Bone marrow (tissue), 2 donors: ENCODE results near the gene FAM81A.

Experiments used
- DNase-seq, 2 donors: peaks; one replicate each; lab custom pipeline; 2025; lab: John Stamatoyannopoulos, UW

FAM81A gene

GRCh38 chr15:59543721-59544547 lies 105.9 kb downstream of the FAM81A start:
- DNase-seq = no peak

GRCh38 chr15:59545573-59545972 lies 107.6 kb downstream of the FAM81A start:
- DNase-seq = no peak

- no peak for DNase-seq
Measured at GRCh38 chr15:59548501-59549226, 110.7 kb downstream of the FAM81A start.

DNA sequence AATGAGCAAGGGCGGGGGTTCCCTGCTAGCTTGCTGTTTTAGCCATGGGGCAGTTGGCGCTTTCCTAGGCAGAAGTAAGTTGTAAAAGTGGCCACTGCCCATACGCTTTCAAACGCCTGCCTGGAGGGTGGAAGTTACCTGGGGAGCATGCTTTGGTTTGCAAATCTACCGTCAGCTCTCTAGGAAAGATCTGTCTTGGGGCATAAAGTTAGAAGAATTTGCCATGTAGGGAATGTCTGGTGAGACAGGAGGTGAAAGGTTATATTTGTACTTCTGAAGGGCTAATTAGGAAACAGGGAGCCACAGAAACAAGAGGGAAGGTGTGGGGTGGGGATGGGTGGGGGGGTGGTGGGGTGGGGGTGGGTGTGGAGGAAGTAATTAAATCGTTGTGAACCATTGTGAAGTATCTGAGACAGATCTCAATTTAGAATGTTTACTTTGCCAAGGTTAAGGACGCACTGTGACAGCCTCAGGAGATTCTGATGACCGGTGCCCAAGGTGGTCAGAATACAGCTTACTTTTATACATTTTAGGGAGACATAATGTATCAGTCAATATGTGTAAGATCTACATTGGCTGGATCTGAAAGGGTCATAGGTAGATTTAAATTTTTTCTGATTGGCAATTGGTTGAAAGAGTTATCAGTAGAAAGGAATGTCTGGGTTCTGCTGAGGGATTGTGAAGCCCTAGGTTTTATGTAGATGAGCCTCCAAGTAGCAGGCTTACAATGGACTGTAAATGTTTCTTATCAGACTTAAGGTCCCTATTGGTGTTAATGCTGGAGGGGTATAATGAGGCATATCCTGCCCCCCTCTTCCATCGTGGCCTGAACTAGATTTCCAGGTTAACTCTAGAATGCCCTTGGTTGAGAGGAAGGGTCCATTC lies 111.6 kb downstream of the FAM81A start:
- DNase-seq = no peak

GRCh38 chr15:59550530-59550929 lies 112.5 kb downstream of the FAM81A start:
- no peak for DNase-seq

GRCh38 chr15:59550956-59551355 lies 113.0 kb downstream of the FAM81A start:
- no peak for DNase-seq

GRCh38 chr15:59553879-59554735 lies 116.1 kb downstream of the FAM81A start:
- DNase-seq = no peak

DNA sequence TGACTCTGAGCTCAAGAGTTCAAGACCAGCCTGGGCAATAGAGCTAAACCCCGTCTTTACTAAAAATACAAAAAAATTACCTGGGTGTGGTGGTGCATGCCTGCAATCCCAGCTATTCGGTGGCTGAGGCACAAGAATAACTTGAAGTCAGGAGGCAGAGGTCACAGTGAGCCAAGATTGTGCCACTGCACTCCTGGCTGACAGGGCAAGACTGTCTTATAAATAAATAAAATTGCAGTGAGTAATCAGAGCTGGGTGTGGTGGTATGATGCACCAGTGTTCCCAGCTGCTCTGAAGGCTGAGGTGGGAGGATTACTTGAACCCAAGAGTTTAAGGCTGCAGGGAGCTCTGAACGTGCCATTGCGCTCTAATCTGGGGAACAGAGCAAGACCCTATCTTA lies 117.7 kb downstream of the FAM81A start:
- no peak for DNase-seq

GRCh38 chr15:59556380-59556779 lies 118.4 kb downstream of the FAM81A start:
- no peak for DNase-seq

DNA sequence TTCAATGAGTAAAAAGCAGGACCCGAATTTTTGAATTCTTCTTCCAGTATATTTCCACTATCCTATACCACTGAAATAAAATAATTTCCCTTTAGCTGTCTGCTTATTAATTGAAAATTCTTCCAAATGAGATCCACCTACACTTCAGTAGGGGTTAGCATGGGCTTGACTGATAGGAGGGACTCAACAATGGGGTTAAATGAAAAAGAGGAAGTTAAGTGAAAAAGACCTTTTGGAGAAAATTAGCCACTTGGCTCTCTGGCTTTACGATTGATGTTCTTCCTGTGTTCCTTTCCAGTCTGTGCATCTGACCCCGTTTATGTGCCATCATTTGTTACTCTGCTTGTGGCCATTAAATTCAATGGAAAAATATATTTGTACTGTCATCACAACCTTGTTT lies 119.6 kb downstream of the FAM81A start:
- DNase-seq = peak in 1 of 2 donors; percentile 8

DNA sequence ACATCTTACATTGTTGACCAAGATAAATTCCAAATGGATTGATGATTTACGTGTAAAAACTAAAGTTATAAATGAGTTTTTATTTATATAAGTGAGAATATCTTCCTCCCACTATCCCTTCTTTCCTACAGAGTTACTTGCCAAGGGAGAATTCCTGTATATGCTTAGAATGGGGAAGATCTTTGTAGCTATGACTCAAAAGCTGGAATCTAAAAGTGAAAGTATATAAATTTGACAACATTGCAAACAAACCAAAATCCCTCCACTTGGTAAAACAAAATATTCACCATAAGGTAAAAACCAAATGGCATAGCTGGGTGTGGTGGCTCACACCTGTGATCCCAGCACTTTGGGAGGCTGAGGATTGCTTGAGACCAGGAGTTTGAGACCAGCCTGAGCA lies 120.9 kb downstream of the FAM81A start:
- DNase-seq = no peak

DNA sequence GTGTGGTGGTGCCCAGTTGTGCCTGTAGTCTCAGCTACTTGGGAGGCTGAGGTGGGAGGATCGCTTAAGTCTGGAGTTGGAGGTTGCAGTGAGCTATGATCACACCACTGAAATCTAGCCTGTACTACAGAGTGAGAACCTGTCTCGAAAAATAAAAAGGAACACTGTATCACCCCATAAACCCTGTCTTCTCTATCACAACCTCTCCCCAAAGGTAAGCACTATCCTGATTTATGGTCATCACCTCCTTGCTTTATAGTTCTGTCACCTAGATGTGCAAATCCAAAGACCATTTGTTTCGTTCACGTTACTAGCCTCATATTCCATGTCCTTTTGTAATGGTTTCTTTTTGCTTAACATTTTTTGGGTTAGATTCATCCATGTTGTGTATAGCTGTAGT lies 123.6 kb downstream of the FAM81A start:
- no peak for DNase-seq

GRCh38 chr15:59562448-59563186 lies 124.6 kb downstream of the FAM81A start:
- no peak for DNase-seq

GRCh38 chr15:59565299-59565698 lies 127.3 kb downstream of the FAM81A start:
- no peak for DNase-seq

GRCh38 chr15:59567324-59567723 lies 129.3 kb downstream of the FAM81A start:
- no peak for DNase-seq

DNA sequence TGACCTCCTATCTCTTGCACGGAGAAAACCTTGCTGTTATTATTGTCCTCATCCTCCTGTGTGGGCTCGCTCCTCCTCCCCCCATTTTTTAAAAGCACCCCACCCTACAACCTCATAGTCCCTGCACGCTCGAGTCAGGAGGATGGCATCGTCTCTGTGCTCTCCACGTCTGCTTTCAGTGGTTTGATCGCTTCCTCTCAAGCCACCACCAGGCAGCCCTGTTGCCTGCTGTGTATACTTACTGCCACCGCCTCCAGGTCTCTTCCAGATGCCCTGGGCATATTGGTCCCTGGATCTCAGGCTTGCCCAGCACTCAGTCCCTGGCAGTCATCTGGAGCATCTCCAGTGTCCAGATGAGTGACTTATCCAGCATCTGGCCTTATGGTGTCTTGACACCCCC lies 131.5 kb downstream of the FAM81A start:
- no peak for DNase-seq

DNA sequence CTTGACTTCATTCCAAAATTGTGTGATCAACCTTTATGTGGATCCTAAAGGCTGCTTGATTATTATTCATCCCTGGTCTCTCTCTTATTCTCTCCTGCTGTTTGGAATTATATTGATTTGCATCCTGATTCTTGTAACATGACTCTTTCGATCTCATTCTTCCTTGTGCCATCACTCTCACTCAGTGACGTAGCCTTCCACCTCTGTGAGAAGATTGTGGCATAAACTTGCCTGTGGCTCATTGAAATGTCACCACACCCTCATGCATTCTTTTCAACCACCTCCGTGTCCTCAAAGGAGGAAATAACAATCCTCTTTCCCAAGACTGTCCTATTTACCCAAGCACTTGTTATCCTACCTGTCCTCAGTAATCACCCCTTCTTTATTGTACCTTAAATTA lies 132.3 kb downstream of the FAM81A start:
- DNase-seq = no peak

- no peak for DNase-seq
Measured at GRCh38 chr15:59571606-59572005, 133.6 kb downstream of the FAM81A start.
